SK-N-SH treated with all-trans-retinoic acid at 6 μM for 48 hours (cell line): ENCODE data around the gene DSP.

ENCODE experiments used
- ATAC-seq: fragments of 200-7000 bp; cut with Tn5 transposase; 3 replicates; pipeline ENCODE4 v1.9.1; 2020; ENCODE audit warnings: mild to moderate bottlenecking, moderate library complexity
- ARNTL ChIP-seq: fragments of 450-650 bp; formaldehyde crosslinking; IDR thresholded peaks from 2 replicates; pipeline ENCODE4 v1.5.0; 2020; ENCODE audit warnings: low read depth, mild to moderate bottlenecking, moderate library complexity, borderline replicate concordance
- BACH2 ChIP-seq: fragments of 250-450 bp; sonication (Bioruptor Pico); IDR thresholded peaks from 2 replicates; pipeline ENCODE4 v1.9.0; 2021; ENCODE audit warnings: mild to moderate bottlenecking, borderline replicate concordance
- CREB5 ChIP-seq: fragments of 250-450 bp; sonication (Bioruptor Pico); IDR thresholded peaks from 2 replicates; pipeline ENCODE4 v1.5.1; 2020; ENCODE audit warnings: low read depth, mild to moderate bottlenecking, moderate library complexity
- CSDC2 ChIP-seq: fragments of 250-450 bp; sonication (Bioruptor Pico); IDR thresholded peaks from 2 replicates; pipeline ENCODE4 v1.5.0; 2020; ENCODE audit warnings: mild to moderate bottlenecking, moderate library complexity
- ESRRG ChIP-seq: fragments of 250-450 bp; sonication (Bioruptor Pico); IDR thresholded peaks from 2 replicates; pipeline ENCODE4 v1.6.1; 2021; ENCODE audit warnings: mild to moderate bottlenecking
- GLIS3 ChIP-seq: fragments of 250-450 bp; sonication (Bioruptor Pico); IDR thresholded peaks from 2 replicates; pipeline ENCODE4 v1.5.0; 2020; ENCODE audit warnings: mild to moderate bottlenecking, moderate library complexity
- ISL1 ChIP-seq: fragments of 250-450 bp; sonication (Bioruptor Pico); IDR thresholded peaks from 2 replicates; pipeline ENCODE4 v2.1.2; 2022; ENCODE audit warnings: mild to moderate bottlenecking, moderate library complexity
- OSR1 ChIP-seq: fragments of 250-450 bp; sonication (Bioruptor Pico); IDR thresholded peaks from 2 replicates; pipeline ENCODE4 v1.8.0; 2022; ENCODE audit warnings: moderate library complexity, mild to moderate bottlenecking, inconsistent platforms
- POU6F1 ChIP-seq: fragments of 250-450 bp; sonication (Bioruptor Pico); IDR thresholded peaks from 2 replicates; pipeline ENCODE4 v1.8.0; 2021; ENCODE audit warnings: low read depth, mild to moderate bottlenecking, moderate library complexity, borderline replicate concordance
- PPARA ChIP-seq: fragments of 250-450 bp; sonication (Bioruptor Pico); IDR thresholded peaks from 2 replicates; pipeline ENCODE4 v1.5.0; 2020; ENCODE audit warnings: mild to moderate bottlenecking, borderline replicate concordance
- RARB ChIP-seq: fragments of 250-450 bp; sonication (Bioruptor Pico); IDR thresholded peaks from 2 replicates; pipeline ENCODE4 v1.8.0; 2021; ENCODE audit warnings: mild to moderate bottlenecking, moderate library complexity
- SNAI2 ChIP-seq: fragments of 250-450 bp; sonication (Bioruptor Pico); IDR thresholded peaks from 2 replicates; pipeline ENCODE4 v1.5.0; 2020; ENCODE audit warnings: mild to moderate bottlenecking, moderate library complexity
- TCF4 ChIP-seq: fragments of 250-450 bp; sonication (Bioruptor Pico); IDR thresholded peaks from 2 replicates; pipeline ENCODE4 v1.8.0; 2021; ENCODE audit warnings: mild to moderate bottlenecking, moderate library complexity, borderline replicate concordance
- TOX ChIP-seq: fragments of 250-450 bp; sonication (Bioruptor Pico); IDR thresholded peaks from 2 replicates; pipeline ENCODE4 v1.8.0; 2021; ENCODE audit warnings: mild to moderate bottlenecking, moderate library complexity, borderline replicate concordance
- TSHZ2 ChIP-seq: fragments of 250-450 bp; sonication (Bioruptor Pico); IDR thresholded peaks from 2 replicates; pipeline ENCODE4 v1.5.0; 2020; ENCODE audit warnings: mild to moderate bottlenecking, moderate library complexity
- ZC3H10 ChIP-seq: fragments of 250-450 bp; sonication (Bioruptor Pico); IDR thresholded peaks from 2 replicates; pipeline ENCODE4 v1.5.1; 2021; ENCODE audit warnings: mild to moderate bottlenecking, moderate library complexity
- ZFP3 ChIP-seq: fragments of 250-450 bp; sonication (Bioruptor Pico); IDR thresholded peaks from 2 replicates; pipeline ENCODE4 v1.5.0; 2020; ENCODE audit warnings: mild to moderate bottlenecking, moderate library complexity
- ZFP30 ChIP-seq: fragments of 450-650 bp; formaldehyde crosslinking; IDR thresholded peaks from 2 replicates; pipeline ENCODE4 v1.5.0; 2022; ENCODE audit warnings: mild to moderate bottlenecking, moderate library complexity
- ZNF565 ChIP-seq: fragments of 450-650 bp; formaldehyde crosslinking; conservative IDR thresholded peaks from 2 replicates; pipeline ENCODE4 v1.5.0; 2020; ENCODE audit warnings: low read depth, mild to moderate bottlenecking, moderate library complexity
- ZNF70 ChIP-seq: fragments of 450-650 bp; formaldehyde crosslinking; IDR thresholded peaks from 2 replicates; pipeline ENCODE4 v1.5.0; 2020; ENCODE audit warnings: mild to moderate bottlenecking, moderate library complexity
- ZNF8 ChIP-seq: fragments of 450-650 bp; formaldehyde crosslinking; IDR thresholded peaks from 2 replicates; pipeline ENCODE4 v1.5.0; 2020; ENCODE audit warnings: mild to moderate bottlenecking, moderate library complexity
- TF ChIP-seq, protein P1 (sequence below): fragments of 250-450 bp; sonication (Bioruptor Pico); IDR thresholded peaks from 2 replicates; pipeline ENCODE4 v1.8.0; 2020; ENCODE audit warnings: mild to moderate bottlenecking, moderate library complexity, borderline replicate concordance
- TF ChIP-seq, protein P2 (sequence below): fragments of 250-450 bp; sonication (Bioruptor Pico); IDR thresholded peaks from 2 replicates; pipeline ENCODE4 v1.5.1; 2021; ENCODE audit warnings: mild to moderate bottlenecking, moderate library complexity

Gene DSP

DNA sequence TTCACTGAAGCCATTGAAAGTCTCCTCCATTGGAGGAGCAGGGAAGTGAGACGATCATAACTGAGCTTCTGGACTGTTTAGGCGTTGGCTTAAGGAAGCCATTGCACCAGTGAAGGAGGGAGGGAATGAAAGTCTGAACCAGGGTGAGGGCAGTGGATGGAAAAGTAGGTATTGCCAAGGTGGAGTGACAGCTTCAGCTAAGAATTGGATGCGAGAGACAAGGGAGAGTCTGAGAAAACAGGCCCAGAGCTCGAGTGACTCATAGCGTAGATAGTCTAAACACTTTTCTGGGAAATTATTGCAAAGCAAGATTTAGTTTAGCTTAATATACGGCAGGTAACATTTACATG lies 4.5 kb downstream of the DSP start:
- no peak for ATAC-seq
- TF ChIP-seq PPARA (CRISPR knock-in tag) (no peak), ZFP30 (CRISPR knock-in tag) (no peak), GLIS3 (CRISPR knock-in tag) (no peak), CREB5 (CRISPR knock-in tag) (no peak), ZNF8 (CRISPR knock-in tag) (no peak), TOX (no peak), POU6F1 (no peak), RARB (no peak), TSHZ2 (CRISPR knock-in tag) (no peak), ARNTL (CRISPR knock-in tag) (no peak), ZNF565 (CRISPR knock-in tag) (no peak), ZFP3 (CRISPR knock-in tag) (no peak)
- TF ChIP-seq, protein P1, sequence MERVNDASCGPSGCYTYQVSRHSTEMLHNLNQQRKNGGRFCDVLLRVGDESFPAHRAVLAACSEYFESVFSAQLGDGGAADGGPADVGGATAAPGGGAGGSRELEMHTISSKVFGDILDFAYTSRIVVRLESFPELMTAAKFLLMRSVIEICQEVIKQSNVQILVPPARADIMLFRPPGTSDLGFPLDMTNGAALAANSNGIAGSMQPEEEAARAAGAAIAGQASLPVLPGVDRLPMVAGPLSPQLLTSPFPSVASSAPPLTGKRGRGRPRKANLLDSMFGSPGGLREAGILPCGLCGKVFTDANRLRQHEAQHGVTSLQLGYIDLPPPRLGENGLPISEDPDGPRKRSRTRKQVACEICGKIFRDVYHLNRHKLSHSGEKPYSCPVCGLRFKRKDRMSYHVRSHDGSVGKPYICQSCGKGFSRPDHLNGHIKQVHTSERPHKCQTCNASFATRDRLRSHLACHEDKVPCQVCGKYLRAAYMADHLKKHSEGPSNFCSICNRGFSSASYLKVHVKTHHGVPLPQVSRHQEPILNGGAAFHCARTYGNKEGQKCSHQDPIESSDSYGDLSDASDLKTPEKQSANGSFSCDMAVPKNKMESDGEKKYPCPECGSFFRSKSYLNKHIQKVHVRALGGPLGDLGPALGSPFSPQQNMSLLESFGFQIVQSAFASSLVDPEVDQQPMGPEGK, result no peak
- TF ChIP-seq, protein P2, sequence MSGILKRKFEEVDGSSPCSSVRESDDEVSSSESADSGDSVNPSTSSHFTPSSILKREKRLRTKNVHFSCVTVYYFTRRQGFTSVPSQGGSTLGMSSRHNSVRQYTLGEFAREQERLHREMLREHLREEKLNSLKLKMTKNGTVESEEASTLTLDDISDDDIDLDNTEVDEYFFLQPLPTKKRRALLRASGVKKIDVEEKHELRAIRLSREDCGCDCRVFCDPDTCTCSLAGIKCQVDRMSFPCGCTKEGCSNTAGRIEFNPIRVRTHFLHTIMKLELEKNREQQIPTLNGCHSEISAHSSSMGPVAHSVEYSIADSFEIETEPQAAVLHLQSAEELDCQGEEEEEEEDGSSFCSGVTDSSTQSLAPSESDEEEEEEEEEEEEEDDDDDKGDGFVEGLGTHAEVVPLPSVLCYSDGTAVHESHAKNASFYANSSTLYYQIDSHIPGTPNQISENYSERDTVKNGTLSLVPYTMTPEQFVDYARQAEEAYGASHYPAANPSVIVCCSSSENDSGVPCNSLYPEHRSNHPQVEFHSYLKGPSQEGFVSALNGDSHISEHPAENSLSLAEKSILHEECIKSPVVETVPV, result no peak

- ATAC-seq, result no peak
- TF ChIP-seq ZC3H10 (CRISPR knock-in tag) (no peak), ZNF8 (CRISPR knock-in tag) (no peak), GLIS3 (CRISPR knock-in tag) (no peak), CREB5 (CRISPR knock-in tag) (no peak), TCF4 (no peak), RARB (no peak), POU6F1 (no peak), ESRRG (no peak), ZNF565 (CRISPR knock-in tag) (no peak), BACH2 (CRISPR knock-in tag) (no peak), SNAI2 (CRISPR knock-in tag) (no peak), CSDC2 (CRISPR knock-in tag) (no peak), ISL1 (CRISPR knock-in tag) (no peak), ZFP30 (CRISPR knock-in tag) (no peak), OSR1 (no peak), PPARA (CRISPR knock-in tag) (no peak), ZNF70 (CRISPR knock-in tag) (no peak)
- TF ChIP-seq, protein P1, result no peak
Observed at GRCh38 chr6:7546383-7546782, 4.9 kb downstream of the DSP start.
